ENCODE results near the gene TNFRSF14. TPM values are rescaled to one million over a fixed set of nuclear protein-coding genes. Genes with fewer than 3 reads are reported as not detected.
A peak's percentile ranks its signal among the peaks of the same experiment; 100 is the strongest.

TNFRSF14 gene
- total RNA-seq, 4 donors from 2014 or later = 64.9 to 105 (median 91.1) TPM

DNA sequence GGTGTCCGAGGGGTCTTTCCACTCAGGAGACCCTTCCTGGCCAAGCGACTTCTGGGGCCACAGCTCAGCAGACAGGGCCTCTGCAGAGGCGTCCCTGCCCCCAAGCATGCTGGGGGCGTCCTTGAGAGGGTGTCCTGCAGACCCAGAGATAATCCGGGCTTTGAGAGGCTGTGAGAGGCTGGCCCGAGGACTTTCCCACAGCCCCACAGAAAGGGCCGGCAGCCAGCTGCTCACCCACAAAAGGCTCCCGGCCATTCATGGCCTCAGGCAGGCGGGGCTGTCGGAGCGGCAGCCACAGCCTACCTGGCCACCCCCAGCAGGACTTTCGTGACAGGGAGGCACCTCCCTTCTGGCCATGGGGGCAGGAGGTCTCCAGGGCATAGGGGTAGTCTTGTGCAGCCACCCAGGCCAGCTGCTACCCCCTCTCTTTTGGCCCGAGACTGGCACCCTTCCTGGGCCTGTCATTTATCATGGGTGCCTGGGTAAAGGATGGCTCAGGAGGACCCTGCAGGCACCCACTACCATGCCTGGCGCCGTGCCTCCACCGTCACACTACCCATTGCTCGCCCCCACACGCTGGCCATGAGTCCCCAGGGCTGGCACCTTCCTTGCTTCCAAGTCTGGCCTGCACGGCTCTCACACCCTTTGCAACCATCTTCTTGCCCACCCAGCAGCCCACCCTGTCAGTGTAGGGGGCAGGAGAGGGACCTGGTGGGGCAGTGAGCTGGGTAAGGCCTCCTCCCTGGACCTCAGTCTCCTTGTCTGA is 11.1 kb upstream of the TNFRSF14 start:
- Histone ChIP-seq H3K36me3 (no peaks in the 10 kb centered on the region), H3K9me3 (no peaks in the 10 kb centered on the region), H3K4me3 (no peak overlapping the region), H3K27me3 (peaks cover 0 to 11% of the 10 kb centered on the region in 2 donors), H3K27ac (peak overlapping the region; percentile 94 to 98 (median 96)), H3K4me1 (peaks cover 0 to 78% (median 53%) of the 10 kb centered on the region in 4 donors)
- DNase-seq (ENCODE audit: low spot score in 2 of 2) = no peak
- 47 to 59% methylated on average over 8 to 18 of the region's 19 CpGs for WGBS, 2 donors
- TF ChIP-seq CTCF (IDR thresholded peaks at IDR 0.05) (no peak), EP300 (IDR thresholded peaks at IDR 0.05) (no peak), POLR2A (IDR thresholded peaks at IDR 0.05) (no peak)

DNA sequence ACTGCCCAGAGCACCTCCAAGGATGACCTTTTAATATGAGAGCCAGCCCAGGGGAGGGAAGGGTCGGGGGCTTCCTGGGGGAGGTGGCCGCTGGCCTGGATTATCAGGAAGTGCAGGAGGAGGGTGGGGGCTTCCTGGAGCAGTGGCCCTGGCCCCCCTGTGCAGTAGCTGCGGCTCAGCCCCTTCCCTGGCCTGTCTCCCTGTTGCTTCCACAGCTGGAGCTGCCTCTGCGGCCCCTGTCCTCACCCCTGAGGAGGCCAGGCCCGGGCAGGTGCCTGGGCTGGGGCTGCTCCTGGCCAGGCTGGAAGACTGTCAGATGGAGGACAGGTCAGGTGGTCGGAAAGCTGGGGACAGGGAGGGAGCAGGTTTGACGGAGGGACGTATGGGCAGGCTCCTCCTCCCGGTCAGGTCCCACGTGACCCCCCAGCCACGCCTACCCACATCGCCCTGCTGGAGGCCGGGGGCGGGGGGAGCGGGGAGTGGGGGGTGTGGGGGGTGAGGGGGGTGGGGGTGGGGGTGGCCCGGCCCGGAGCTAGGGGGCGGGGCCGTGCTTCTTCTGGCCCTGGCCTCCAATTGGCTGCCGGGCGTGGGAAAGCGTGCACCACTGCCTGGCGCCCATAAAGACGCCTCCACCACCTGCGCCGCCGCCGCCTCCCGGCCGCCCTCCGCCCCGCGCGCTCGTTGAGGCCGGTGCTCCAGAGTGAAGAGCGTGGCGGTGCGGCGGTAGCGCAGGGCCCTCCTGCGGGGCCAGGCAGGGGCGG is 10.2 kb upstream of the TNFRSF14 start:
- DNase-seq (ENCODE audit: low spot score in 2 of 2) = peak; percentile 78
- 8% methylated on average over 10 to 12 of the region's 43 CpGs for WGBS, 2 donors

DNA sequence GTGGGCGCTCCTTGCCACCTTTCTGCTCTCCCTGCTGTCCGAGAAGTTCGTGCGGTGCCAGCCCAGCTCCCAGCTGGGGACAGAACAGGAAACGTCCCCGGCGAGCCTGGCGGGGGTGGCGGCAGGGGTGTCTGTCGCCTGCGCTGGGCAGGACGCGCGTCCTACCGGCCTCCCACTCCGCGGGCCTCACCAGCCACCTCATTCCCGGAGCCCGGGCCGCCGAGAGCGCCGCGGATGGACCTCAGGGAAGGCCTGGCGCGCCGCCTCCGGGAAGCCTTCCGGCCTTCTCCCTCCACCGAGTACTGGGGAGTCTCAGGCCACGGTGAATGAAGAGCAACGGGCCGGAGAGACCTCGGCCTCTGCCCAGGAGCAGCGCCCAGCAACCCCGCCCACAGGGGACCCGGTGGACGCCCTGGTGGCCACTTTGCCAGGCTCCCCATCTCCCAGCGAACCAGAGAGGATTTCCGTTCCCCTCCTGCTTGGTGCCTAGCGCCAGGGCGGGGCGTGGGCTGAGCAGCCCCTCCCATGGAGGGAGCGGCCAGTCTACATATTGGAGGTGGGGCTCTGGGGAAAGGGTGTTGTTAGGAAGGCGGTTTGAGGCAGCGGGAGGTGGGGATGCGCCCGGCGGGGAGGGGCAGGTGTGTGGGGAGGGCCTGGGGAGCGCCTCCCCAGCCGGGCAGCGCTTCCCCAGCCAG is 9.5 kb upstream of the TNFRSF14 start:
- peak; percentile 68 to 81 for DNase-seq (ENCODE audit: low spot score in 2 of 2)
- H3K27ac ChIP-seq = peak overlapping the region; percentile 94 to 98 (median 96)
- no peaks in the 10 kb centered on the region for H3K27me3 ChIP-seq
- H3K9me3 ChIP-seq = no peaks in the 10 kb centered on the region
- H3K4me3 ChIP-seq = peak overlapping the region; percentile 36 to 68 (median 51)
- H3K4me1 ChIP-seq = peaks cover 0 to 67% (median 49%) of the 10 kb centered on the region in 4 donors
- TF ChIP-seq POLR2A (IDR thresholded peaks at IDR 0.05) = peak; percentile 41 to 47
- peak in 1 of 2 donors; percentile 76 for TF ChIP-seq EP300 (IDR thresholded peaks at IDR 0.05)
- peak in 2 of 5 experiments; percentile 36 to 42 for TF ChIP-seq CTCF (IDR thresholded peaks at IDR 0.05)
- 0 to 6% methylated on average over 8 to 22 of the region's 52 CpGs for WGBS, 2 donors
- no peaks in the 10 kb centered on the region for H3K36me3 ChIP-seq

More for the DNA sequence above, 10.2 kb upstream of the TNFRSF14 start:
- TF ChIP-seq EP300 (IDR thresholded peaks at IDR 0.05) (no peak), POLR2A (IDR thresholded peaks at IDR 0.05) (no peak), CTCF (IDR thresholded peaks at IDR 0.05) (no peak)
- peaks cover 0 to 71% (median 51%) of the 10 kb centered on the region in 4 donors for H3K4me1 ChIP-seq
- peak overlapping the region; percentile 94 to 98 (median 96) for H3K27ac ChIP-seq
- H3K4me3 ChIP-seq = peak overlapping the region; percentile 36 to 68 (median 51)
- H3K27me3 ChIP-seq = peaks cover 0 to 4% of the 10 kb centered on the region in 2 donors
- H3K9me3 ChIP-seq = no peaks in the 10 kb centered on the region
- H3K36me3 ChIP-seq = no peaks in the 10 kb centered on the region

GRCh38 chr1:2547210-2548067 is 8.7 kb upstream of the TNFRSF14 start:
- WGBS, 2 donors = 11 to 14% methylated on average over 25 to 27 of the region's 27 CpGs
- peaks cover 0 to 67% (median 48%) of the 10 kb centered on the region in 4 donors for H3K4me1 ChIP-seq
- DNase-seq (ENCODE audit: low spot score in 2 of 2) = peak in 1 of 2 donors; percentile 30
- TF ChIP-seq EP300 (IDR thresholded peaks at IDR 0.05) (no peak), CTCF (IDR thresholded peaks at IDR 0.05) (no peak), POLR2A (IDR thresholded peaks at IDR 0.05) (no peak)
- no peaks in the 10 kb centered on the region for H3K9me3 ChIP-seq
- no peaks in the 10 kb centered on the region for H3K36me3 ChIP-seq
- H3K27me3 ChIP-seq = no peaks in the 10 kb centered on the region
- H3K4me3 ChIP-seq = peak overlapping the region; percentile 36 to 68 (median 51)
- peak overlapping the region; percentile 94 to 98 (median 96) for H3K27ac ChIP-seq
